H1 (cell line): ENCODE results near the gene TRMT44. TPM values are rescaled to one million over a fixed set of nuclear protein-coding genes. Genes with fewer than 3 reads are reported as not detected.

Experiments
- SAP30 ChIP-seq: fragments of 300-600 bp; sonication (generic); IDR thresholded peaks from 2 replicates; pipeline ENCODE4 v1.7.1; 2012; ENCODE audit warnings: low read length, moderate library complexity, mild to moderate bottlenecking, inconsistent platforms; ENCODE audit not compliant: insufficient read depth, insufficient replicate concordance
- SP2 ChIP-seq: IDR thresholded peaks from 2 replicates; pipeline ENCODE4 v1.6.1; 2012; ENCODE audit warnings: mild to moderate bottlenecking, low read length, inconsistent platforms
- polyA plus RNA-seq, 7 experiments: library from polyadenylated mRNA; depleted of rRNA in 3 of 7; stranded (reverse) in 5 of 7; unstranded in 2 of 7; fragments of >200 nt in 5 of 7; fragments of 200-250 nt in 2 of 7; gene quantifications; 1 replicate in 5 of 7; 2 replicates in 1 of 7; 4 replicates in 1 of 7; pipeline versions ENCODE4 v1.2.1 to v1.2.3, GENCODE V29; 2011 to 2013; ENCODE audit warnings: missing spikeins in 2 of 7, mixed read lengths in 2 of 7
- total RNA-seq: library from RNA; stranded (reverse); fragmentation: NEBNext Ultra II Directional; extraction: Animal tissue kit (Norgen Biotek cat#: 25700); gene quantifications from 2 replicates; pipeline ENCODE4 v1.2.1, GENCODE V29; 2021

TRMT44 gene
- total and polyA plus RNA-seq, 2 of the 8 experiments (the other 6 are each of a cell fraction or from before 2014, with no cell fraction given): 8.6 to 23.9 TPM

GRCh38 chr4:8472689-8473197, 32.2 kb downstream of the TRMT44 start (continued):
- TF ChIP-seq SAP30 (no peak), SP2 (no peak)
